ENCODE measurements around the gene HCFC2. TPM values are rescaled to one million over a fixed set of nuclear protein-coding genes. Genes with fewer than 3 reads are reported as not detected.

Gene HCFC2
- total RNA-seq, 1 donor from 2014 or later = 10.3 TPM

GRCh38 chr12:104023710-104024109, 40.6 kb upstream of the HCFC2 start:
- no peaks in the 10 kb centered on the region for H3K9me3 ChIP-seq (ENCODE audit: insufficient read depth, low read depth, low read length)
- no peak overlapping the region for H3K4me2 ChIP-seq (ENCODE audit: low read length)
- no peak overlapping the region for H3K27ac ChIP-seq (ENCODE audit: low read depth, low read length)
- H3K4me3 Mint-ChIP-seq (ENCODE audit: unreplicated experiment) = no peak overlapping the region
- no peak overlapping the region for H3K27ac Mint-ChIP-seq (ENCODE audit: unreplicated experiment)
- no peaks in the 10 kb centered on the region for H3K36me3 ChIP-seq (ENCODE audit: insufficient read depth, low read length)
- no peak overlapping the region for H3K4me3 ChIP-seq (ENCODE audit: insufficient read depth, low read depth, low read length)
- peaks cover 6% of the 10 kb centered on the region for H3K9me3 Mint-ChIP-seq (ENCODE audit: unreplicated experiment)
- H3K79me2 ChIP-seq (ENCODE audit: insufficient read depth, low read length) = no peaks in the 10 kb centered on the region
- peaks cover 5% of the 10 kb centered on the region for H3K36me3 Mint-ChIP-seq (ENCODE audit: low read depth, unreplicated experiment)
- DNase-seq (ENCODE audit: low read depth) = no peak
- H3K4me1 Mint-ChIP-seq (ENCODE audit: low read depth, unreplicated experiment) = no peaks in the 10 kb centered on the region
- H3K27me3 Mint-ChIP-seq (ENCODE audit: low read depth, unreplicated experiment) = peaks cover 12% of the 10 kb centered on the region
- no peaks in the 10 kb centered on the region for H4K20me1 ChIP-seq (ENCODE audit: insufficient read depth, low read length)
- no peak overlapping the region for H3K9ac ChIP-seq (ENCODE audit: low read length)
- H3K4me1 ChIP-seq (ENCODE audit: insufficient read depth, low read length) = no peaks in the 10 kb centered on the region
- H2AFZ ChIP-seq (ENCODE audit: low read depth, low read length) = no peak overlapping the region
- H3K27me3 ChIP-seq (ENCODE audit: insufficient read depth, low read length) = no peaks in the 10 kb centered on the region
- FAIRE-seq = no peak
- TF ChIP-seq CTCF (IDR thresholded peaks at IDR 0.05; ENCODE audit: insufficient read depth, low read depth, low read length) = no peak
- TF ChIP-seq EZH2 (IDR thresholded peaks at IDR 0.05; ENCODE audit: insufficient read depth, low read length) = no peak

- peaks cover 9% of the 10 kb centered on the region for H3K27me3 Mint-ChIP-seq (ENCODE audit: low read depth, unreplicated experiment)
- H3K9me3 ChIP-seq (ENCODE audit: insufficient read depth, low read depth, low read length) = no peaks in the 10 kb centered on the region
- H3K4me3 Mint-ChIP-seq (ENCODE audit: unreplicated experiment) = no peak overlapping the region
- H3K27ac Mint-ChIP-seq (ENCODE audit: unreplicated experiment) = no peak overlapping the region
- H4K20me1 ChIP-seq (ENCODE audit: insufficient read depth, low read length) = no peaks in the 10 kb centered on the region
- DNase-seq (ENCODE audit: low read depth) (no peak), FAIRE-seq (no peak)
- H3K4me1 ChIP-seq (ENCODE audit: insufficient read depth, low read length) = no peaks in the 10 kb centered on the region
- H3K4me3 ChIP-seq (ENCODE audit: insufficient read depth, low read depth, low read length) = no peak overlapping the region
- no peak overlapping the region for H3K9ac ChIP-seq (ENCODE audit: low read length)
- peaks cover 4% of the 10 kb centered on the region for H3K36me3 Mint-ChIP-seq (ENCODE audit: low read depth, unreplicated experiment)
- peaks cover 6% of the 10 kb centered on the region for H3K9me3 Mint-ChIP-seq (ENCODE audit: unreplicated experiment)
- no peaks in the 10 kb centered on the region for H3K36me3 ChIP-seq (ENCODE audit: insufficient read depth, low read length)
- H3K4me1 Mint-ChIP-seq (ENCODE audit: low read depth, unreplicated experiment) = no peaks in the 10 kb centered on the region
- no peak overlapping the region for H2AFZ ChIP-seq (ENCODE audit: low read depth, low read length)
- no peak overlapping the region for H3K27ac ChIP-seq (ENCODE audit: low read depth, low read length)
- TF ChIP-seq CTCF (IDR thresholded peaks at IDR 0.05; ENCODE audit: insufficient read depth, low read depth, low read length) (no peak), EZH2 (IDR thresholded peaks at IDR 0.05; ENCODE audit: insufficient read depth, low read length) (no peak)
- H3K4me2 ChIP-seq (ENCODE audit: low read length) = no peak overlapping the region
- no peaks in the 10 kb centered on the region for H3K27me3 ChIP-seq (ENCODE audit: insufficient read depth, low read length)
- no peaks in the 10 kb centered on the region for H3K79me2 ChIP-seq (ENCODE audit: insufficient read depth, low read length)
Observed at GRCh38 chr12:104024348-104024747, 40.0 kb upstream of the HCFC2 start.

- Histone ChIP-seq H3K9me3 (ENCODE audit: insufficient read depth, low read depth, low read length) (no peaks in the 10 kb centered on the region), H3K36me3 (ENCODE audit: insufficient read depth, low read length) (no peaks in the 10 kb centered on the region), H3K4me2 (ENCODE audit: low read length) (no peak overlapping the region), H3K27ac (ENCODE audit: low read depth, low read length) (no peak overlapping the region), H3K9ac (ENCODE audit: low read length) (no peak overlapping the region), H4K20me1 (ENCODE audit: insufficient read depth, low read length) (no peaks in the 10 kb centered on the region), H3K4me1 (ENCODE audit: insufficient read depth, low read length) (no peaks in the 10 kb centered on the region), H3K4me3 (ENCODE audit: insufficient read depth, low read depth, low read length) (no peak overlapping the region), H2AFZ (ENCODE audit: low read depth, low read length) (no peak overlapping the region), H3K27me3 (ENCODE audit: insufficient read depth, low read length) (no peaks in the 10 kb centered on the region), H3K79me2 (ENCODE audit: insufficient read depth, low read length) (no peaks in the 10 kb centered on the region)
- TF ChIP-seq EZH2 (IDR thresholded peaks at IDR 0.05; ENCODE audit: insufficient read depth, low read length) = no peak
- TF ChIP-seq CTCF (IDR thresholded peaks at IDR 0.05; ENCODE audit: insufficient read depth, low read depth, low read length) = no peak
- H3K27me3 Mint-ChIP-seq (ENCODE audit: low read depth, unreplicated experiment) = peaks cover 3% of the 10 kb centered on the region
- H3K4me3 Mint-ChIP-seq (ENCODE audit: unreplicated experiment) = no peak overlapping the region
- no peaks in the 10 kb centered on the region for H3K4me1 Mint-ChIP-seq (ENCODE audit: low read depth, unreplicated experiment)
- DNase-seq (ENCODE audit: low read depth) (no peak), FAIRE-seq (no peak)
- H3K27ac Mint-ChIP-seq (ENCODE audit: unreplicated experiment) = no peak overlapping the region
- H3K36me3 Mint-ChIP-seq (ENCODE audit: low read depth, unreplicated experiment) = no peaks in the 10 kb centered on the region
- no peaks in the 10 kb centered on the region for H3K9me3 Mint-ChIP-seq (ENCODE audit: unreplicated experiment)
Observed at GRCh38 chr12:104025771-104026170, 38.6 kb upstream of the HCFC2 start.

Measured in astrocyte (in vitro differentiated cells and primary cell).